Trophoblast cell (in vitro differentiated cells and primary cell): ENCODE results near the gene XIRP2.

ENCODE experiments used
- DNase-seq, 2 donors: peaks; one replicate each; pipeline ENCODE4 v3.0.0-alpha.2; 2016
- H2AFZ ChIP-seq: 2 replicates; pipeline ENCODE4 v1.6.1; 2013; ENCODE audit warnings: low read length, moderate library complexity, mild to moderate bottlenecking; ENCODE audit not compliant: insufficient read depth, poor library complexity
- H2AK5ac ChIP-seq: 2 replicates; pipeline ENCODE4 v1.6.1; 2013; ENCODE audit warnings: mild to moderate bottlenecking, low read length
- H2BK120ac ChIP-seq: 2 replicates; pipeline ENCODE4 v1.6.1; 2013; ENCODE audit warnings: low read length, mild to moderate bottlenecking, moderate library complexity; ENCODE audit not compliant: insufficient read depth, poor library complexity
- H2BK12ac ChIP-seq: 2 replicates; pipeline ENCODE4 v1.6.1; 2013; ENCODE audit warnings: mild to moderate bottlenecking, low read length, moderate library complexity
- H2BK5ac ChIP-seq: 2 replicates; pipeline ENCODE4 v1.6.1; 2013; ENCODE audit warnings: low read length, low read depth, moderate library complexity, mild to moderate bottlenecking; ENCODE audit not compliant: poor library complexity
- H3K14ac ChIP-seq: 2 replicates; pipeline ENCODE4 v1.6.1; 2013; ENCODE audit warnings: mild to moderate bottlenecking, low read length
- H3K18ac ChIP-seq: 2 replicates; pipeline ENCODE4 v1.6.1; 2013; ENCODE audit warnings: mild to moderate bottlenecking, low read length
- H3K23ac ChIP-seq: 2 replicates; pipeline ENCODE4 v1.6.1; 2013; ENCODE audit warnings: low read length
- H3K27ac ChIP-seq: 2 replicates; pipeline ENCODE4 v1.5.1; 2013; ENCODE audit warnings: low read depth, mild to moderate bottlenecking, inconsistent platforms, low read length, moderate library complexity
- H3K27me3 ChIP-seq: 2 replicates; pipeline ENCODE4 v1.6.1; 2013; ENCODE audit warnings: inconsistent platforms, mild to moderate bottlenecking, low read length, moderate library complexity; ENCODE audit not compliant: insufficient read depth
- H3K36me3 ChIP-seq, 2 experiments: 1 replicate in 1 of 2; 2 replicates in 1 of 2; pipeline ENCODE4 v1.6.1; 2013; ENCODE audit warnings: low read length in 2 of 2, mild to moderate bottlenecking in 2 of 2, moderate library complexity in 1 of 2; ENCODE audit not compliant: insufficient read depth in 2 of 2, control insufficient read depth in 1 of 2
- H3K4ac ChIP-seq: 2 replicates; pipeline ENCODE4 v1.6.1; 2013; ENCODE audit warnings: low read depth, mild to moderate bottlenecking, low read length, moderate library complexity
- H3K4me1 ChIP-seq, 2 experiments: 1 replicate in 1 of 2; 2 replicates in 1 of 2; pipeline ENCODE4 v1.6.1; 2013; ENCODE audit warnings: low read length in 2 of 2, mild to moderate bottlenecking in 2 of 2, moderate library complexity in 1 of 2; ENCODE audit not compliant: insufficient read depth in 2 of 2, control insufficient read depth in 1 of 2
- H3K4me2 ChIP-seq: 2 replicates; pipeline ENCODE4 v1.6.1; 2013; ENCODE audit warnings: inconsistent platforms, mild to moderate bottlenecking, low read length, moderate library complexity
- H3K4me3 ChIP-seq: 2 replicates; pipeline ENCODE4 v1.5.1; 2013; ENCODE audit warnings: mild to moderate bottlenecking, low read depth, low read length, inconsistent platforms
- H3K79me1 ChIP-seq: one replicate; pipeline ENCODE4 v1.6.1; 2013; ENCODE audit warnings: low read length
- H3K79me2 ChIP-seq: 2 replicates; pipeline ENCODE4 v1.6.1; 2013; ENCODE audit warnings: low read length, mild to moderate bottlenecking; ENCODE audit not compliant: control insufficient read depth, insufficient read depth, poor library complexity
- H3K9ac ChIP-seq: 2 replicates; pipeline ENCODE4 v1.6.1; 2013; ENCODE audit warnings: mild to moderate bottlenecking, low read length
- H3K9me3 ChIP-seq: 2 replicates; pipeline ENCODE4 v1.6.1; 2013; ENCODE audit warnings: low read depth, mild to moderate bottlenecking, control low read depth, inconsistent platforms, low read length; ENCODE audit not compliant: insufficient read depth
- H4K12ac ChIP-seq: 2 replicates; pipeline ENCODE4 v1.6.1; 2013; ENCODE audit warnings: low read depth, mild to moderate bottlenecking, low read length, moderate library complexity
- H4K8ac ChIP-seq: 2 replicates; pipeline ENCODE4 v1.6.1; 2013; ENCODE audit warnings: low read depth, mild to moderate bottlenecking, low read length, moderate library complexity
- H4K91ac ChIP-seq: one replicate; pipeline ENCODE4 v1.6.1; 2013; ENCODE audit warnings: low read depth, mild to moderate bottlenecking, low read length, moderate library complexity
- WGBS: extraction: QIAGEN DNeasy Blood & Tissue Kit; methylation state at CpG from one replicate; pipeline ENCODE4 v1.1.7; 2013; ENCODE audit warnings: missing lambda C conversion rate; ENCODE audit not compliant: insufficient read length, insufficient coverage; ENCODE audit errors: extremely low coverage; 5-methylcytosine and 5-hydroxymethylcytosine counted together

XIRP2 gene

GRCh38 chr2:167052825-167053224, 164.5 kb downstream of the XIRP2 start:
- H4K12ac ChIP-seq, result no peak overlapping the region

GRCh38 chr2:167054881-167055280, 166.6 kb downstream of the XIRP2 start:
- Histone ChIP-seq H3K14ac (no peak overlapping the region), H3K79me2 (no peaks in the 10 kb centered on the region)

More at GRCh38 chr2:167052825-167053224, 164.5 kb downstream of the XIRP2 start:
- Histone ChIP-seq H2BK12ac (no peak overlapping the region), H2BK5ac (no peak overlapping the region), H3K79me1 (no peaks in the 10 kb centered on the region), H3K4me1 (no peaks in the 10 kb centered on the region), H4K8ac (no peak overlapping the region), H2BK120ac (no peak overlapping the region), H2AK5ac (no peak overlapping the region), H3K27me3 (no peaks in the 10 kb centered on the region), H3K79me2 (no peaks in the 10 kb centered on the region), H3K4me3 (no peak overlapping the region), H3K4ac (no peak overlapping the region), H2AFZ (no peak overlapping the region), H3K23ac (no peak overlapping the region), H3K9ac (no peak overlapping the region), H4K91ac (no peak overlapping the region), H3K27ac (no peak overlapping the region), H3K18ac (no peak overlapping the region), H3K14ac (no peak overlapping the region), H3K4me2 (no peak overlapping the region), H3K9me3 (no peaks in the 10 kb centered on the region), H3K36me3 (no peaks in the 10 kb centered on the region)
- WGBS, result no CpG with 5 or more reads among the region's 1 CpG
- DNase-seq, result peak in 1 of 2 donors; percentile 30

GRCh38 chr2:167057446-167057845, 169.2 kb downstream of the XIRP2 start:
- no peaks in the 10 kb centered on the region for H3K79me1 ChIP-seq
- DNase-seq, result no peak
- no peak overlapping the region for H3K4ac ChIP-seq
- no peak overlapping the region for H3K27ac ChIP-seq
- no peak overlapping the region for H2BK5ac ChIP-seq
- no peaks in the 10 kb centered on the region for H3K4me1 ChIP-seq
- no peak overlapping the region for H3K4me3 ChIP-seq
- no peak overlapping the region for H4K8ac ChIP-seq
- no peaks in the 10 kb centered on the region for H3K9me3 ChIP-seq
- H3K27me3 ChIP-seq, result no peaks in the 10 kb centered on the region
- H3K9ac ChIP-seq, result no peak overlapping the region
- no peaks in the 10 kb centered on the region for H3K36me3 ChIP-seq
- no peak overlapping the region for H3K18ac ChIP-seq
- H3K79me2 ChIP-seq, result no peaks in the 10 kb centered on the region
- no peak overlapping the region for H2BK120ac ChIP-seq
- WGBS, result no CpG with 5 or more reads among the region's 4 CpGs
- no peak overlapping the region for H3K14ac ChIP-seq
- H4K91ac ChIP-seq, result no peak overlapping the region
- H3K23ac ChIP-seq, result no peak overlapping the region
- H4K12ac ChIP-seq, result no peak overlapping the region
- H2AK5ac ChIP-seq, result no peak overlapping the region
- no peak overlapping the region for H2BK12ac ChIP-seq
- H2AFZ ChIP-seq, result no peak overlapping the region
- no peak overlapping the region for H3K4me2 ChIP-seq

More at GRCh38 chr2:167054881-167055280, 166.6 kb downstream of the XIRP2 start:
- no peak for DNase-seq
- no peak overlapping the region for H4K8ac ChIP-seq
- H3K18ac ChIP-seq, result no peak overlapping the region
- no peak overlapping the region for H2AFZ ChIP-seq
- no peak overlapping the region for H3K9ac ChIP-seq
- H3K4me2 ChIP-seq, result no peak overlapping the region
- no peaks in the 10 kb centered on the region for H3K36me3 ChIP-seq
- H2BK12ac ChIP-seq, result no peak overlapping the region
- H2AK5ac ChIP-seq, result no peak overlapping the region
- H3K79me1 ChIP-seq, result no peaks in the 10 kb centered on the region
- no peak overlapping the region for H4K12ac ChIP-seq
- no peak overlapping the region for H3K23ac ChIP-seq
- no peak overlapping the region for H4K91ac ChIP-seq
- WGBS, result no CpG with 5 or more reads among the region's 3 CpGs
- no peaks in the 10 kb centered on the region for H3K4me1 ChIP-seq
- no peak overlapping the region for H3K4ac ChIP-seq
- no peaks in the 10 kb centered on the region for H3K9me3 ChIP-seq
- no peak overlapping the region for H3K27ac ChIP-seq
- H3K4me3 ChIP-seq, result no peak overlapping the region
- H2BK5ac ChIP-seq, result no peak overlapping the region
- no peaks in the 10 kb centered on the region for H3K27me3 ChIP-seq
- no peak overlapping the region for H2BK120ac ChIP-seq

- Histone ChIP-seq H3K79me2 (no peaks in the 10 kb centered on the region), H3K4me1 (no peaks in the 10 kb centered on the region), H2AFZ (no peak overlapping the region), H4K8ac (no peak overlapping the region), H2AK5ac (no peak overlapping the region), H2BK120ac (no peak overlapping the region), H3K36me3 (no peaks in the 10 kb centered on the region), H3K4me3 (no peak overlapping the region), H4K12ac (no peak overlapping the region), H3K27ac (no peak overlapping the region), H3K79me1 (no peaks in the 10 kb centered on the region), H3K9ac (no peak overlapping the region), H3K4me2 (no peak overlapping the region), H3K18ac (no peak overlapping the region), H2BK12ac (no peak overlapping the region), H2BK5ac (no peak overlapping the region), H3K14ac (no peak overlapping the region), H4K91ac (no peak overlapping the region), H3K9me3 (no peaks in the 10 kb centered on the region), H3K23ac (no peak overlapping the region), H3K27me3 (no peaks in the 10 kb centered on the region), H3K4ac (no peak overlapping the region)
- DNase-seq, result no peak
- no CpG with 5 or more reads among the region's 10 CpGs for WGBS
Observed at GRCh38 chr2:167059173-167059572, 170.9 kb downstream of the XIRP2 start.
